ENCODE results near the gene SPTLC1. TPM values are rescaled to one million over a fixed set of nuclear protein-coding genes. Genes with fewer than 3 reads are reported as not detected.

Gene SPTLC1
- total RNA-seq, 1 donor from 2014 or later = 85.1 TPM

DNA sequence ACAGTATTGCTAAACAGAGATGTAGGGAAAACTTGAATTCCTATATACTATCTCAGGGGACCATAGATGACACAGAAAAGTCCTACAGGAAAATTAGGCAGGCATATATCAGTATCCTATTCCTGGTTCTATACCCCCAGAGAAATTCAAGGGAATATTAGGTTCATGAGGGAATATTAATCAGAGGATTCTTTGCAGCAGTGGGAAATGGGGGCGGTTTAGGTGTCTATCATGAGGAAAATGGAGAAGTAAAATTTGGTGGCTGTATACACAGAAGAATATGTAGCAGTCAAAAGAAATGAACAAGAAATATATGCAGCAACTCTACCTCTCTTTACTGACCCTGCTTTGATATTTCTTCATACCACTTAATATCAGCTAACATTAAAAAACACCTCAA lies 20.0 kb downstream of the SPTLC1 start:
- DNase-seq (ENCODE audit: low read depth in 2 of 2) = no peak

DNA sequence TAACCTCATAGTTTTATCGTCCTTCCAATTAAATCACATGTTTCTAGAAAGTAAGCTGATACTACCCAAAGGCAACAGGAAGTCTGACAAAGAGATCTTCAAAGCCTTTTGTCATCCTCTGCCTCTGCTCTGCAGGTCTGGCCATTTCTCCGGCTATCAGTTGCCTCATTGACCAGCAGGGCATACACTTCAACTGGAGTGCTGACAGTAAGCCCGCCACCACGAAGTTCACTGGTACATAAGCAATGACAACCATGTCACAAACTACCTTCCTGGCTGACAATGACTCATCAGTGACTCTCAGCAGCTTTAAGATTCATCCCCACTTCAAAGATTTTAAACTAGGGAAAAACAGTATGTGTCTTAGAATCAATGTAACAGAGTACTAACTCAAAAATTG lies 20.6 kb downstream of the SPTLC1 start:
- peak in 1 of 2 donors; percentile 16 for DNase-seq (ENCODE audit: low read depth in 2 of 2)

DNA sequence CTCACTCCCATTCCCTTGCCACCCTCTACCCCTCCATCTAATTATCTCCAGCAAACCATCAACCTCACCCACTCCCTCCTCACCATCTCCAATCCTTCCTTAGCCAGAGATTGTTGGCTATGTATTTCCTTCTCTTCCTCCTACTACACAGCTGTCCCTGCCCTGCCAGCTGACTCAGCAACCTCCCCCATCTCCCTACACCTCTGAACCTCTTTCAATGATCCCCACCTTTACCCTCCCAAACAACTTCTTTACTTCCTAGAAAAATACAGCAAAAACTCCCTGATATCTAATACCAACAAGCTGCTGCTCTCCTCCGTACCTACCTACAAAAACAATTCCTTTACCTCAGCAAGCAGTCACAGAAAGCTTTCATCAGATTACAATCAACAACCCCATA lies 37.3 kb downstream of the SPTLC1 start:
- no peak for DNase-seq (ENCODE audit: low read depth in 2 of 2)

DNA sequence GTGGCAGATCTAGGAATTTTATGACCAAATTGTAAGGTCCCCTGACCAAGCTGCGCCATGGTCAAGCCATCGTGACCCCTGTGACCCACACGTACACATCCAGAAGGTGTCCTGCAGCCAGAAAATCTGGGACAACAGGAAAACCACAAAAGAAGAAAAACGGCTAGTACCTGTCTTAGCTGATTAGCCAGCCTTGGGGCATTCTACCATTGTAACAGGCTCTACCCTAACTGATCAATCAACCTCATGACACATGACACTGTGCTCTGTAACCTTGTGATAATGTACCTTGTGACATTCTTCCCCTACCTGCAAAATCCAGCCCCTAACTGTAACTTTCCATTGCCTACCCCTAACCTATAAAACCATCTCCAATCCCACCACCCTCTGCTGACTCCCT lies 43.6 kb downstream of the SPTLC1 start:
- no peak for DNase-seq (ENCODE audit: low read depth in 2 of 2)

DNA sequence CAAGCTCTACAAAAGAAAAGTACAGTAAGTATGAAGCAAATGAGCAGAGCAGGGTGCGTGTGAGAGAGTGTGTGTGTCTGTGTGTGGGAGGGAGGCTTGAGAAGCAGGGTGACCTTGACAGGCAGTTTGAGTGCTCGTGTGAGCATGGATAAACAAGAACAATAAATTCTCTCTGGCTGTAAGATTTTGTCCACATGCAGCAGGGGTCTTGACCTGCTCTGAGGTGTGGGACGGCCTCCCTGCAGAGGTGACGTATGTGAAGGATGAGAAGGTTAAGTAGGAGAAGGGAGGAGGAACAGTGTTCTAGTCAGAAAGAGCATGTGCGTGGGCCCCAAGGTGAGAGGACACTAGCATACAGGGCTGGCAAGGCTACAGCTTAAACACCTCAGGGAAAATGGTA lies 49.0 kb downstream of the SPTLC1 start:
- DNase-seq (ENCODE audit: low read depth in 2 of 2) = no peak

DNA sequence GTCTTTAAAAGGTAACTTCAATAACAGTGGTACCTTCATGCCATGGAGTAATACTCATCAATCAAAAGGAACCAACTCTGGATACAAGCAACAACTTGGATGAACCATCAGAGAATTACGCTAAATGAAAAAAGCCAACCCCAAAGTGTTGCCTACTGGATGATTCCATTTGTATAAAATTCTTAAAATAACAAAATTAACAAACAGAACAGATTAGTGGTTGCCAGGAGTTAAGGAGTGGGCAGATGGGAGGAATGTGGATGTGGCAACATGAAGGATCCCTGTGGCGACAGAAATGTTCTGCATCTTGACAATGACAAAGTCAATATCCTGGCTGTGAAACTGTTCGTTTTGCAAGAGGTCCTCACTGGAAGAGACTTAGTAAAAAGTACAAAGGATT lies 50.5 kb downstream of the SPTLC1 start:
- DNase-seq (ENCODE audit: low read depth in 2 of 2) = no peak

DNA sequence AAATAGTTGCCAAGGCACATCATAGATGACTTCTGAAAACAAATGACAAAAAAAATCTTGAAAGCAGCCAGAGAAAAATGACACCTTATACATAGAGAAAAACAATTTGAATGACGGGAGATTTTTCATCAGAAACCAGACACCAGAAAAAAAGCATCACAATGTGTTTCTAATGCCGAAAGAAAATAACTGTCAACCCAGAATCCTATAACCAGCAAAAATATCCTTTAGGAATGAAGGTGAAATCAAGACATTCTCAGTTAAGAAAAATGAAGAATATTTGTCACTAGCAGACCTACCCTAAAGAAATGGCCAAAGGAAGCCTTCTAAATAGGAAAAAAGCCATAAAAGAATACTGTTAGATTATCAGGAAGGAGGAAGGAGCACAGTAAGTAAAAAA lies 54.0 kb downstream of the SPTLC1 start:
- no peak for DNase-seq (ENCODE audit: low read depth in 2 of 2)

DNA sequence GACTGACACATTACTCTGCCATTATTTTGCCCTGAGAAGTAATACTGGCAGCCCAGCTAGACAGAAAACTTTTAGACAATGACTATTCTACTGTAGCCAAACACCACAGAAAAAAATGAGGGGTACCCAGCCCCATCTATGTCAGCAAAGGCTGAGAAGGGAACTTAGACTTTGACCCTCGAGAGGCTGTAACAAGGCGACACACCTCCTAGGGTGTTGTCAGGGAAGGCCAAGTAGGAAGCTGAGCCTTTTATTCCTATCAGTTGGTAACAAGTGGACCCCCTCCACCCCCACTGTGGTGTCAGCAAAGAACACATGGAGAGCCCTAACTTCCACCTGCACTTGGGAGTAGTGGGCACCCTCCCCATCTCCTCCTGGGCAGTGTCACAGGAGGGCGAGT lies 55.6 kb downstream of the SPTLC1 start:
- DNase-seq (ENCODE audit: low read depth in 2 of 2) = no peak

DNA sequence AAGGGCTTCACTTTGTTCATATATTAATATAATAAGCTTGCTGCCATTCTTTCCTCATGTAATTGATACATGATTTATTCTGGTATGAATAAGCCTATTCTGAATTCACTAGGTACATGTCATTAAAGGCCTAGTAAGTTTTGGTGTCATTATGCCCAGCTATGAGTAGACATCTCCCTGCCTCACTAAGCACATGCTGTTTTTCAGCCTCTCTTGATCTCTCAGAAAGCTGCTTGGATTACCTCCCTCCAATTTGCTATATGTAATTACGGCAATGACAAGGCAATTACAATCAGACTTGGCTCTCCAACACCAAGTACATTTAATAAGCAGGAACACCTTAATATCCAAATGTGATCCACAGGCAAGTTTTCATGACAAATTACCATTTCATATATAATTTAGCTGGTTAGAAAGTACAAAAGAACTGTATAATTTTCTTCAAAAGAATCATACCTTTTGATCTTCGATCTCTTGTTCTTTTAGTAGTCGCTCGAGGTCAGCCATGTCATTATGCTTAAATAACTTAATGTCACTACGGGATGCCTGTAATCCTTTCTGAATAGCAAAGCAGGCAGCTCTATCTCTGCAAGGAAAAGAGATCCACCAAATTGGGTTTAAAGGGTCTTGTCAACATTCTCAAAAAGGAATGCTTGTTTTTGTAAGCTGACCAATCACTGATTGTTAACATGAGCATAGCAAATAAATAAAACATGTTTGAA lies 56.3 kb downstream of the SPTLC1 start:
- no peak for DNase-seq (ENCODE audit: low read depth in 2 of 2)

DNA sequence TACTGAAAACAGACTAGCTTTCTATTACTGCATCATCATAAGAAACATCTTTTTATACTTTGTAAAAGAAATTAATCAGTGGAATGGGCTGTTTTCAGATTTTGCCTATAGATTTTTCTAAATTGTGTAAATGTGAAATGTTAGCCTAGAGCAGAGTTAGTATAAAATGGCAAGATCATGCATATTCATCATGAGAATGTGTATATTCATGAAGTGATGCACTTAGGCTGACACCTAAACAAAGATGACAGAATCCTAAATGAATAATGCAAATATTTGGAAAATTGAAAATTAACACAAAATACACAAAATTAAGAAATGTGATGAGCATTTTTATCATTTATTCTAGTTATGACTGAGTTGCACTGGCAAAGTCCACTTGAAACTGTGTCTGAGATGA lies 57.2 kb downstream of the SPTLC1 start:
- no peak for DNase-seq (ENCODE audit: low read depth in 2 of 2)

DNA sequence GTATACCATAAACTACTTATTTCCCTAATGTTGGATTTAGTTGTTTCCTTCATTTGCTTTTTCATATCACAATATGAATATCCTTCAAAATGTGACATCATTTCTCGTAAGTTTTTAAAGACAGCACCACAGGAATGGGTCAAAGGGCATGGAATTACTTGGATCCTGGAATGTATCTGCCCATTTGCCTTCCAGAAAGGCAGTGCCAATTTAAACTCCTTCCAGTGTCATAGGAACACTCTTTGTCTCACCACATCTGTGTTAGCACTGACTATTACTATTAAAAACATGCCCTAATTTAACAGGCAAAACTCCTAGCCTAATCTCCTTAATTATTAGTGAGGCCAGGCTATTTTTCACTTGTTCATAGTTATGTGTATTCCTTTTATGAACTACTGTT lies 58.0 kb downstream of the SPTLC1 start:
- DNase-seq (ENCODE audit: low read depth in 2 of 2) = no peak

DNA sequence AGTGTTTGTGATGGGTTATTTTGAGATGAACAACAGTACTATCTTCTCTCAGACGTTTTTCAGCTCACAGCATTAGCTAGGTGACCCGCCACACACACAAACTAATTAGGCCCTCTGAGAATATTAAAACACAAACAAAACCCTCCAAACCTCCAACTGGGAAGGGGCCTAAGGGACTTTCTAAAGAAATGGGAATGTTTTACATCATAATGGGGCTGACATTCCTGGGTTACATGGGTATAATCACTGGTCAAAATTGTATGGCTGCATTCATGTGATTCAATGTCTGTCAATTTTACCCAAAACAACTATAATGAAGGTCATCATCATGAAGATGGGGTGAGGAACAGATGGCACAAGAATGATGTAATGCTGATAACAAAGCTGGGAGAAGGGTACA lies 59.6 kb downstream of the SPTLC1 start:
- DNase-seq (ENCODE audit: low read depth in 2 of 2) = no peak

DNA sequence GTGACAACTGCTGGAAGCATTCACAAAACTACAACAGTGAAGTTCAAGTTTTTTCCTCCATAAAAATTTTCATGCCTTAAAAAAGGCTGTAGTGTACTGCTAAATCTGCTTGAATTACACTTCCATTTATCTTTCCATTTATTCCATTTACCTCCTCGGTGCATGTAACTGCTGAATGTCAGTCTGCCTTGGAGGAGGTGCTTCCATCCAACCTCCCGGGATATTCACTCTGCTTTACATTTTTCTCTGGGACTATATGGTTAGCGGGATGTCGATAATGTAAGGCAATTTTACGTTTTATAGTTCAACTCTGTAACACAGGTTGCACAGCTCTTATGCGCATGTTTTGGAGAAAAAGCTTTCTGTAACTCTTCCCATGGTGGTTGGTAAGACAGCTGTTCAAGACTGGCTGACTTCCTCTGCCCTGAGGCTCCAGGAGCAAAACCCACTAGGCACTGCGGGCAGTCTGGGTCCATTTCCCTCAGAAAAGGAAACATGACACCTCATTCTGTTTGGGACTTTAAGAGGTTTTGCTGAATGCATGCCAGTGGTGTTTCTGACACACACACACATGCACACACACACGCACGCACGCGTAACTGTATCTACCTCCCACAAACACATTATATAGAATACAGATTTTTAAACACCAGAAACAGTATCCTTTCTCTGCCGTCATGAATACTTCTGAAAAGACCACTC lies 66.1 kb downstream of the SPTLC1 start:
- no peak for DNase-seq (ENCODE audit: low read depth in 2 of 2)

DNA sequence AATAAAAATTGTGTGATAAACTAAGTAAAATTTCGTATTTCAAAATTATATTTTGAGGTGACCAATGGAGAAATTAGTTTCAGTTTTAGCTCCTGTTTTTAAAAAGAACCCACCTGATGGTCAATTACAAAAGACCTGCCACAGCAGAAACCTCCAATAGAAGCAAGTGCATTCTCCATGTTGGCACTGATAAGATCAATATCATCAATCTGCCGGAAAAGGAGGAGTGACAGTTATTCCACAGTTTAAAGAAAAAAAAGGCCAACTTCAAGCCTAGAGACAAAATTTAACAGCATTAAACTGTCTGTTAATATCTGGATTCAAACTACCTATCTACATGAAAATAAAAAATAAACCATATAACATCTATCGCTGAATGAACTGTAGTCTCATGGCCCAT lies 67.7 kb downstream of the SPTLC1 start:
- no peak for DNase-seq (ENCODE audit: low read depth in 2 of 2)

DNA sequence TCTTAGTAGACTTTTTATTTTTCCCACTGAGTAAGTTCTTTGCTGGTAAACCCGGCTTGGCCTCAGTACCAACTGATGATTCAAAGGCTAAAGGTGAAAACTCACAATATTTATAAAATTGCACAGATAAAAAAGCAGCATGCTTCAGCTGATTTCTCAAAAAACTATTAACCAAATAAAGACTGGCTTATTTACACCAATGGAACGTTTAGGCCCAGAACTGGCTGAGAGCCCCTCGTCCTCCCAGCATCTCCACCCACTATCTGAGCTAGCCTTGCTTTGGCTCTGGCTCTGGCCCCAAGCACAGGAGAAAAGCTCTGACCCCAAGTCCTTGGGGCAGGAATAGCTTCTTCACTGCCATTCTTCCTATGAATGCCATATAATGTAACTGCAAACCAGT lies 68.5 kb downstream of the SPTLC1 start:
- DNase-seq (ENCODE audit: low read depth in 2 of 2) = no peak

DNA sequence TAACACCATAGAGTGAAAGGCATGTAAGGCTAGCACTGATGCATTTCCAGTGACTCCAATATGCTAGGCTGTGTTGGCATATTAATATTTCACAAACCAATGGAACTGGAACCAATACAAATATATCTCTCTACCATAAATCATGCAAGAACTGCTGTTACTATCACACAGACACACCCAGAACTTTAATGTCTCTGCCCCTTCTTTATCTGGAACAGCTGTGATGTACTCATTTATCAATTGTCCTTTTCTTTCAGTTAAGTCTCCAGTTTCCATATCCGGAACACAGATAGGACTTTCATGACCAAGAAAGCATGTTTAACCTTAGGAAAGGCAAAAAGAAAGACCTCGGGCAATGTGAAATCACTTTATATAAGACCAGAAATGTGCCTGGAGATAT lies 70.3 kb downstream of the SPTLC1 start:
- DNase-seq (ENCODE audit: low read depth in 2 of 2) = no peak

DNA sequence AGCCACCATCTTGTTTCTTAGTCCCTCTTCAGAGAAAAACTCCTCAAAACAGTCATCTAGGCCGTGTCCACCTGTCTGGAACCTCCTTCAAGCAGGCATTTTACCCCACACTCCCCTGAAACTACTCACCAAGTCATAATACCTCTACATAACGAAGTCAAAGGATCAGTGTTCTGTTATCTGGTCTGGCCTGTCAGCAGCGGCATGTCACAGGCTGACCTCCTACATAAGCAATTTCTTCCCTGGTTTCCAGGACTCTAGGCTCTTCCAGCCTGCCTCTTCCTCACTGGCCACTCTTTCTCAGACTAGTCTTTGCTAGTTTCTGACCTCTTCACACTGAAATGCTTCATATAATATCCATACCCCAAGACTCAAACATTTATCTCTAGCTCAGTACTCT lies 72.2 kb downstream of the SPTLC1 start:
- DNase-seq (ENCODE audit: low read depth in 2 of 2) = no peak

DNA sequence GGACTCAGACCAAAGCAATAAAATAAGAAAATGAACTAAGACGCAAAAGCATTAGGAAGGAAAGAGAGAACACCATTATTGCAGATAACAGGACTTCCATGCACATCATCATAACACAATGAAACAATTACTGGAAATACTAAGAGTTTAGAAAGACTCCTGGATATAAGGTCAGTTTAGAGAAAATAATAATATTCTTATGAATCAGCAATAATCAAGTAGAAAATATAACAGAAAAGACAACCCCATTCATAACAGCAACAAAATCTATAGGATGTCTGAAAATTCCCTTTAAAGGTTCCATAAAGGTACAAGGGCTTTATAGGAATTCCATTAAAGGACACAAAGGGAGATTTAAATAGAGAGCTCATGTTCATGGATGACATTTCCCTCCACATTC lies 73.0 kb downstream of the SPTLC1 start:
- DNase-seq (ENCODE audit: low read depth in 2 of 2) = no peak

DNA sequence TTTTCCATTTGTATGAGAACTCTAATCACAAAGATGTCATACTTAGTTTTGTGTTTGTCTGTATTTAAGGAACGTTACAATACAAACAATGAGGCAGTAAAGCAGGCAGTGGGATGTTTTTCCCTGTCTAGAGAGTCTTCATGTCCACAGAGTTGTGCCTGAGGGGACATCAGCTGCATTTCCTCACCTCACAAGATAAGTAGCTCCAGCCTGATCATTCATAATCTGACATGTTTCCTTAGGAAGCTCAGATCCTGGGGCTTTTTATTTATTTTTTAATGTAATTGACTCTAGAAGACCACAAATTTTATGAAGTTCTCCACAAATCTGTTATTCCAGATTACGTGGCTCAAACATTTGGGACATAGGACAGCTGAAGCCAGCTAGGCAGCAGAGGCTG lies 78.5 kb downstream of the SPTLC1 start:
- no peak for DNase-seq (ENCODE audit: low read depth in 2 of 2)

DNA sequence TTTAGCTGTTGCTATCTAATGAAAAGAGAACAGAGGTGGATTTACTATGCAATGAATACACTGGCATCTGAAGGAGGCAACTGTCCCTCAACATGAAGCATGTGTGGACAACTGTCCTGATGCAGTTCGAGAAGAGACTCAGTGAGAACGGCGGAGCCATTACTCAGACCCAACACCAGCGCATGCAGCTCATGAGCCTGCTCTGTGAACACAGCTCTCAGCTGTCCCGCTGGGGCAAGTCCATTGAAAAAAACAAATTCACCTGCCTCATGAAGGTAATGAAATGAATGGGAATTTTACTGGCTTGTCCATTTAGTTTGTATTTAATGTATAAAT lies 78.8 kb downstream of the SPTLC1 start:
- DNase-seq (ENCODE audit: low read depth in 2 of 2) = no peak

DNA sequence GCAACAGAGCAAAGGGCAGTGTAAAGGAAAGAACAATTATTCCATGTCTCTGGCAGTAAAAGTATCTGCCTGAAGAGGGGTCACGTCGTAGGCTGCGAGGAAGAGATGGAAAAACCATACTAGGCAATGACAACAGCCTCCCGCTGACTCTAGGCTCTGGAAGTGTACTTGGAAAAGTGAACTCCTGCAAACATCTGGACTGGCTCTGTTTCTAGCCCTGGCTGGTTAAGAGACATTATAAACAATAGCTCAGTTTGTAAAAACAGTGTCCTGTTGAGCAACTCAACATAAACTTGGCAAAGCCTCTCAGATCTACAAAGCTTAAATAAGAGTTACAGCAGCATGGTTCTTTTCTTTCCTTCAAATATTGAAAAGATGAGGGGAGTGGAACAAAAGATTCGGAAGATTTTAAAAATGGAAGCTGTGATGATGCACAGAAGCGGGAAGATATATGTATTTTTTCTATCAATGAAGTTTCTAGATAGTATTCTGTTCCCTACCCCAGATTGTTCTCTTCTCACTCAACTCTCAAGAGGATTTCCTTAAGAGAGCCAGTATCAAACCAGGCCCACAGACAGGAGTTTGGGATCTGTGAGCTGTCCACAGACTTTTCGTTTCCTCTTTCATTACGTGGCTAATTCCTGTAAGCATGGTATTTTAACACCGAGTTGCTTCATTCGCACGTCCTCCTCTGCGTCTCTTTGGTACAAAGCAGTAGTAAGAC lies 79.4 kb downstream of the SPTLC1 start:
- no peak for DNase-seq (ENCODE audit: low read depth in 2 of 2)

DNA sequence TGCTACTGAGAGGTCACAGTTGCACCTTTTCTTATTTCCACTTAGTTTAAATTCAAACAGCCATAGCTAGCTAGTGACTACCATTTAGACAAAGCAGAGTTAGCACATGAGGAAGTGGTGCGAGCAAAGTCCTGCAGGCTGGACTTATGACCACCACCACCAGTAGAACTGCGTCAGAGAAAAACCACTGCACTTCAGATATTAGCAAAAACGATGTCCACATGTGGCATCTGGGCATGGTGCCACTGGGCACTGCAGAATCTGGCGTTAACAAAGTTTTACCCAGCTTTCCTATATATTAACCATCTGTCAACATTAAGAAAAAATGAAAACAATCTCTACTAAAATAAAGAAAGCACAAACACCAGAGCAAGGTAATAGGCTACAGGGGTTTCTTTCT lies 80.1 kb downstream of the SPTLC1 start:
- DNase-seq (ENCODE audit: low read depth in 2 of 2) = no peak

DNA sequence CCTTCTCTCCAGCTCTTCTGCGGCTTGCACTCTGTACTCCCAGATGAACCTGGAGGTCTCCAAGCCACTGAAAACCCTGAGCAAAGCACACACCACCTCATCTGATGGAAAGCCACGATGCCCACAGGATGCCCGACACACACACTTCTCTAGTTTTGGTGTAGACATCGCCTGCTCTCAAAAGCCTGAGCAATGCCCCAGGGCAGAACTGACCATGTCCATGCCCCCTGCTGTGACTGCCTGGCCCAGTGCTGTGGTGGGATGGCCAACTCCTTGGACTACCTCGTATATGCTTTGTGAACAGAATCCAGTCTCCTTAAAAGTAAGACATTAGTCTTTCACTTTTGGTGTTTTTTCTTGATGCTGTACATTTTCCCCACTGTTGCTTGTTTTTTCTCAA lies 81.2 kb downstream of the SPTLC1 start:
- DNase-seq (ENCODE audit: low read depth in 2 of 2) = no peak

Data from dermis microvascular lymphatic vessel endothelial cell (primary cell).